Kidney tubule cell (primary cell): ENCODE data around the gene C6orf120.
"Not testable (repeated sequence)": the region's sequence is repeated elsewhere in the genome, so short reads cannot be mapped to it uniquely, and the experiment has no call there.

Source experiments
- DNase-seq: peaks from one replicate; pipeline ENCODE4 v3.0.0-alpha.2; 2018; ENCODE audit warnings: low spot score

Gene C6orf120

GRCh38 chr6:169684056-169684455 lies 17.9 kb upstream of the C6orf120 start:
- DNase-seq: no peak

DNA sequence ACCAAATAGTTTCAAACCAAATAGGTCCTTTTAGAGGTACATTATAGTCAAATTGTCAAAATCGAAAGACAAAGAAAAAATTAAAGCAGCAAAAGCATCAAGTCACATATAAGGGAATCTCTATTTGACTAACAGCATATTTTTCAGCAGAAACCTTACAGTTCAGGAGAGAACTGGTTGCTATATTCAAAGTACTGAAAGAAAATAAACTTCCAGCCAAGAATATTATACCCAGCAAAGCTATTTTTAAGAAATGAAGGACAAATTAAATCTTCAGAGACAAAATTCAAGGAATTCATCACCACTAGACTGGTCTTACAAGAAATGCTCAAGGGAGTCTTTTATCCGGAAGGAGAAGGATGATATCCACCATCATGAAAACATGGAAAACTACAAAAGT lies 16.1 kb upstream of the C6orf120 start:
- no peak for DNase-seq

- peak; percentile 40 for DNase-seq
Measured at GRCh38 chr6:169689287-169689686, 12.6 kb upstream of the C6orf120 start.

DNA sequence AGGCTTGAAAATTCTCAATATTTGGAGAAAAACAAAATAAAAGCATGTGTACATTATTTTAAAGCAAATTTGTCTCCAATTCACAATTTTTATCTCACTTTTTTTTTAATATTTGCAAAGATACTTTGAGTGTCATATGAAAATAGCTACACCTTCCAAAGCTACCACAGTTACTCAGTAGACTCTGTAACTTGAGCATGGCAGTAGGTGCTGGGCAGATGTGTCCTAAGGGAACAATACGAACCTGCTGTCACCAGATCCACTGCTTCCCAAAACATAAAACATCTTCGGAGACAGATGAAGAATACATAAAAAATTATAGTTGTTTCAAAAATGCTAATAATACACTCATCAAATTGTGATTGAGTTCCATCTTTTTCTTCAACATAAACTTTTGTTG lies 10.7 kb upstream of the C6orf120 start:
- no peak for DNase-seq

GRCh38 chr6:169692516-169692915 lies 9.4 kb upstream of the C6orf120 start:
- DNase-seq: no peak

DNA sequence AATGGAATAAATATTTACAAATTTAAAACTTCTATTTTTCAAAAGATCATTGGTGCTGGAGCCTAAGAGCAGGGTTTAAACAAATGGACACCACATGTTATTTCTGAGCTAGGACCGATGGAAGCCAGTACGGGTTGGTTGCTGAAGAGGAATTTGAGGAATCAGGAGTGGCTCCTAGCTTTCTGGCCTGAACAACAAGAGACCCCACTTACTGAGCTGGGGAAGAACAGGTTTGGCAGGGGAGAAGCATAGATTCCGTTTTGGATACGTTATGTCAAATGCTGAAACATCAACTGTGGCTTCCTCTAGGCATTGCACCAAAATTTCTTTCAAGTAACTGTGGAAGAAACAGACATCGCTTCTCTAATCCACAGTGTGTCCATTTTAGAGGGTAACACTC lies 6.8 kb upstream of the C6orf120 start:
- no peak for DNase-seq

GRCh38 chr6:169697115-169697514 lies 4.8 kb upstream of the C6orf120 start:
- DNase-seq: not testable (repeated sequence)

DNA sequence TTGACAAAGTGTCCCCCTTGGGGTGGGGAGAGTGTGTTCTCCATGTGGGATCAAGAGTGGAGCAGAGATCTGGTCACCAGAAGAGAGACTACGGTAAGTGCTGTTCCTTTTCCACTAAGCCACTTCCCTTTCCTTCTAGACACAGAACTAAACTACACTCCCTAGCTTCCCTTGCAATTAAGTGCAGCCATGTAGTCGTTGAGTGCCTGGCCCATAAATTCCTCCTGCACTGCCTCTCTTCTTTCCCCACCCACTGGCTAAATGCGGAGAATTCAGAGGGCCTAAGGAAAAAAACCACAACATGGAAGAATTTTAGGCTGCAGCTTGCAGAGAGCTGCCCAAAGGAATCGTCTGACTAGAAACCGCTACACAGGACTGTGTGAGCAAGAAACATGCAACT lies 1.6 kb upstream of the C6orf120 start:
- DNase-seq: peak; percentile 22

DNA sequence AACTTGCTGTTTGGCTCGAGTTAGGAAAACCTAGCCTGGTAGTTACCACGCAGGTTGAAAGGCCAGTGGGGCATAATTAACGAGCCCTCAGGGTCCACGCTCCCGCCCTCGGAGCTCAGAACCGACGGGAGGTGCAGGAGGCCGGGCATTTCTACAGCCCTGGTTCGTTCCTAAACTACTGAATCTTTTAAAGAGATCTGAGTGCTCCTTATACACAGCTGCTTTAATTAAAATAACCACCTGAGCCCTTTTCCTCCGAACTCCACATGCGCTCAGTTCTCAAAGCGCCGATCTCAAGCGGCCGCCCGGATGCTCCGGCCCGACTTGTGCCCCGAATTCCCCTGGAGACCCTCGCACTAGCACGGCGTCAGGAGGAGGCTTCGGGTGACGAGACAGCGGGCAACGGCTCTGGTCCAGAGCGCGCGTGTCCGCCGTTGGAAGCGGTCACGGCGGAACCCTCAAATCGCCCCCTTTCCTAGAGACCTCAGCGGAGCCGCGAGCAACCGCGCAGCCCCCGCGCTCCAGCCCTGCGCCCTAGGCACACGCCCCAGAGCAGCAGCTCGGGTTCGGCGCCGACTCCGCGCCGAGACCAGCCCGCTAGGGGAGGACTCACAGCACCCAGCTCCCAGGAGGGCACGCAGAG lies 494 bp upstream of the C6orf120 start:
- no peak for DNase-seq

- no peak for DNase-seq
Measured at GRCh38 chr6:169702840-169703246, 917 bp downstream of the C6orf120 start.

GRCh38 chr6:169707772-169708171 lies 5.8 kb downstream of the C6orf120 start:
- DNase-seq: no peak

DNA sequence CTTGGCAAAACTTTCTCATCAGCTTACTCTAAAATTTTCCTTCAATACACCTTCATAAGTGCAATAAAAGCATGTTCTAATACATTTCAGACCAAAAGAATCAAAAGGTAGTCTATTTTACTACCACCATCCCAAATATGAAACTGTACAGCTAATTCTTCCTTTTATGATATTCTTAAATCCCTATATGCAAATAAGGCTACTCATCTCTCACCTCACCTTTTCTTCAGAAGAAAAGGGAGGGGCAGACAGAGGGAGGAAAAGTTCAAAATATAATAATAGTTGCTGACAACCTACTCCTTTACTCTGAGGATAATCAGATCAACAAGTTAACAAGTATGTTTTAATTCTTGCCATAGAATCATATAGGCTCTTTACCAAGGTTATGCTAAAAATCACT lies 7.4 kb downstream of the C6orf120 start:
- no peak for DNase-seq

GRCh38 chr6:169710009-169710408 lies 8.1 kb downstream of the C6orf120 start:
- no peak for DNase-seq

DNA sequence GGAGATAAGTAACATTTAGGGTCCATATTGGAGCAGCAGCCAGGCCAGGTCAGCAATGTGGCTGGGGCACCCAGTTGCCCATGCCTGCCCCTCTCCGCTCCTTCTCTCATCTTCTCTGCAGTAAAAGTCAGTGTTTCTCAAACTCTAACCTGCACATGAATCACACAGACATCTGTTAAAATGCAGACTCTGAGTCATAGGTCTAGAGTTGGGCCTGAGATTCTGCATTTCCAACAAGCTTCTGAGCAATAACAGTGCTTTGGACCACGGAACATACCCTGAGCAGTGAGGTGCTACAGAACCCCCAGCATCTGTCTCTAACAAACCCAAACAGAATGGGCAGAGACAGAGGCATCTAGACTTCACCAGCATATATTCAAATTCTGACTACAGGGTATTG lies 12.3 kb downstream of the C6orf120 start:
- peak; percentile 20 for DNase-seq

DNA sequence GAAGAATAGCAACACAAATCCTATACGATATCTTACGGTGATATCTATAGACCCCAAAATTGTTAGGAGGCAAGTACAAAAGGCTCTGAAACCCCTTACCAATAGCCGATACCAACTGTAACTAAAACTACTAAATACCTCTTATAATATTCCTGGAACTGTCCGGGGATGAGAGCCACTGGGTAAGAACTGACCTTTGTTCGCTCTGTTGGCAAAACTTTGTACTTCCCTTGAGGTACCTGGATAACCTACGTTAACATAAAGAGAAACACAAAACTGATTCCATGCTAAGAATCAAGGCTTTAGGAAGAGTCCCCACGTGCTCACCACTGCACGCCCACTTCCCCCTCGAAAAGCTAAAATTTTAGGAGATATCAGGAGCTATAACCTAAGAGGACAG lies 12.7 kb downstream of the C6orf120 start:
- no peak for DNase-seq

- DNase-seq: peak; percentile 24
Measured at GRCh38 chr6:169719117-169719516, 17.2 kb downstream of the C6orf120 start.

- DNase-seq: no peak
Measured at GRCh38 chr6:169720207-169720855, 18.4 kb downstream of the C6orf120 start.

GRCh38 chr6:169722362-169723199 lies 20.7 kb downstream of the C6orf120 start:
- DNase-seq: peak; percentile 89

- peak; percentile 59 for DNase-seq
Measured at GRCh38 chr6:169723200-169723909, 21.4 kb downstream of the C6orf120 start.

GRCh38 chr6:169723991-169724493 lies 22.1 kb downstream of the C6orf120 start:
- peak; percentile 41 for DNase-seq

GRCh38 chr6:169724494-169725124 lies 22.7 kb downstream of the C6orf120 start, which contains the start of gene PHF10:
Gene PHF10 (minus strand): TSS chr6:169724500. CDS start chr6:169723931, 569 bp downstream.
- DNase-seq: no peak
